Right forelimb (tissue), 1 donor: ENCODE results near the gene PROX2.

ENCODE experiments used
- DNase-seq: peaks from one replicate; pipeline ENCODE4 v3.0.0-alpha.2; 2018

PROX2 gene

GRCh38 chr14:74841230-74842207 is 34.4 kb downstream of the PROX2 start:
- no peak for DNase-seq

- no peak for DNase-seq
These were observed 35.3 kb downstream of the PROX2 start for GRCh38 chr14:74840603-74841030.

- DNase-seq = no peak
These were observed 37.8 kb downstream of the PROX2 start for GRCh38 chr14:74838166-74838565.

GRCh38 chr14:74836251-74836960 is 39.5 kb downstream of the PROX2 start:
- DNase-seq = no peak

- DNase-seq = no peak
These were observed 40.2 kb downstream of the PROX2 start for GRCh38 chr14:74835645-74836250.

GRCh38 chr14:74834692-74835392 is 41.1 kb downstream of the PROX2 start:
- DNase-seq = no peak

- DNase-seq = no peak
These were observed 43.1 kb downstream of the PROX2 start for GRCh38 chr14:74832849-74833248.

- DNase-seq = no peak
These were observed 46.7 kb downstream of the PROX2 start for GRCh38 chr14:74829251-74829650.

GRCh38 chr14:74826574-74826973 is 49.4 kb downstream of the PROX2 start:
- DNase-seq = no peak
